Measurements from ENCODE around the gene MTAP.

MTAP gene

DNA sequence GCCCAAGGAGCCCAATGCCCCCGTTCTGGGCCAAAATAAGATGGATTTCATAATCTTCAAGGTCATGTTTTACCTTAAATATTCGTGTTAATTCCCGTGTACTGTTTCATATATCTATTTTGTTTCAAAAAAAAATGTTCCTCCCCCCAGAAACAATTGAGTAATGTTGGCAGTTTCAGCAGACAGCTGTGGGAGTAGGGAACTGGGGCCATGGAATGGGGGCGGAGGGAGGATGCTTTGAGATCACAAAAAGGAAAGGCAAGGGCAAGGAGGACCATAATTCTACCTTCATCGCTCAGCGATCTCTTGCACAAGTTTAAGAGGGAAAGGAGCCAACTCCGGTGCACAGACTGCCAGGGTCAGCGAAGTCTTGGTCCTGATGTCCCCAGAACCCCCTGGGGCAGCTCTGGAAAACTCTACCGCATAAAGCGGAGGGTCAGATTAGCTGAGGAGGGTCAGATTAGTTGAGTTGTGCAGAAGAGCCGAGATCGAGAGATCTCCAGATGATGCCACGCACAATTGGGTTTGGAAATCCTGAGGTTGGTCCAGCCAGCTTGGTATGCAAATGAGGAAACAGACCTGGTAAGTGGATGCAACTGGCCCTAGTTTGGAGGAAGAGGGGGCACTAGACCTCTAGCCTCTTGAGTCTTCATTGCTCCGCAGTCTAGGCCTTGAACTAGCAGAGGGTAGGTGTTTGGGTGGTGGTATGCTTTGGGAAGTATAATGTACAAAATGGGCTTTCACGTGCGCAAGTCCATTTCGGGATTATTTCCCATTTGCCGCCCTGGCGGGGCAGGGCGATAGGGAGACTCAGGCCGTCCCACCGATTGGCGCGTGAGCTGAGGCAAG lies 167.7 kb downstream of the MTAP start:
- DNase-seq (ENCODE audit: low read depth): no peak

DNA sequence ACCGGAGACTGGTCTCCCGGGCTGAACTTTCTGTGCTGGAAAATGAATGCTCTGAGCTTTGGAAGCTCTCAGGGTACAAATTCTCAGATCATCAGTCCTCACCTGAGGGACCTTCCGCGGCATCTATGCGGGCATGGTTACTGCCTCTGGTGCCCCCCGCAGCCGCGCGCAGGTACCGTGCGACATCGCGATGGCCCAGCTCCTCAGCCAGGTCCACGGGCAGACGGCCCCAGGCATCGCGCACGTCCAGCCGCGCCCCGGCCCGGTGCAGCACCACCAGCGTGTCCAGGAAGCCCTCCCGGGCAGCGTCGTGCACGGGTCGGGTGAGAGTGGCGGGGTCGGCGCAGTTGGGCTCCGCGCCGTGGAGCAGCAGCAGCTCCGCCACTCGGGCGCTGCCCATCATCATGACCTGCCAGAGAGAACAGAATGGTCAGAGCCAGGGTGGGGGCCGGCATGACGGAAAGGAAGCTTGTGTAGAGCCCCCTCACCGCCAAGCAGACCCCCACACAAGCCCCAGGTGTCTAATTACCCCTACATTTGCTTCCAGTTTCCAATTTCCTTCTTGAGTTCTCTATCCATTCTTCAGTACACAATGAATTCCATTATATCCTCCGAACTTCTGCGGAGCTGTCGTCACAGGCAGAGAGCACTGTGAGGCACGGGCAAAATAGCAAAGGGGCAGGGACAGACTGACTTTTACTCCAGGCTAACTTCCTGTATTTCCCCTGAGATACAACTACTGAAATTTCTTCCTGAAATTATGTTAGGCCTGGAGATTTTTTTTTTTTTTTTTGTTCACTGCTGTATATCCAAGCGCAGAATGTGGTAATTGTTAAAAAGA lies 168.6 kb downstream of the MTAP start:
- no peak for DNase-seq (ENCODE audit: low read depth)

GRCh38 chr9:21972361-21972760 lies 169.9 kb downstream of the MTAP start:
- no peak for DNase-seq (ENCODE audit: low read depth)

DNA sequence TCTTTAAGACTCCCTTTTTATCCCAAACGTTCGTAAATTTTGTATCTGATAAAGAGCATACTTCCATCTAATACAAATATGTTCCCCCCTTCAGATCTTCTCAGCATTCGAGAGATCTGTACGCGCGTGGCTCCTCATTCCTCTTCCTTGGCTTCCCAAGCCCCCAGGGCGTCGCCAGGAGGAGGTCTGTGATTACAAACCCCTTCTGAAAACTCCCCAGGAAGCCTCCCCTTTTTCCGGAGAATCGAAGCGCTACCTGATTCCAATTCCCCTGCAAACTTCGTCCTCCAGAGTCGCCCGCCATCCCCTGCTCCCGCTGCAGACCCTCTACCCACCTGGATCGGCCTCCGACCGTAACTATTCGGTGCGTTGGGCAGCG lies 171.9 kb downstream of the MTAP start:
- no peak for DNase-seq (ENCODE audit: low read depth)

DNA sequence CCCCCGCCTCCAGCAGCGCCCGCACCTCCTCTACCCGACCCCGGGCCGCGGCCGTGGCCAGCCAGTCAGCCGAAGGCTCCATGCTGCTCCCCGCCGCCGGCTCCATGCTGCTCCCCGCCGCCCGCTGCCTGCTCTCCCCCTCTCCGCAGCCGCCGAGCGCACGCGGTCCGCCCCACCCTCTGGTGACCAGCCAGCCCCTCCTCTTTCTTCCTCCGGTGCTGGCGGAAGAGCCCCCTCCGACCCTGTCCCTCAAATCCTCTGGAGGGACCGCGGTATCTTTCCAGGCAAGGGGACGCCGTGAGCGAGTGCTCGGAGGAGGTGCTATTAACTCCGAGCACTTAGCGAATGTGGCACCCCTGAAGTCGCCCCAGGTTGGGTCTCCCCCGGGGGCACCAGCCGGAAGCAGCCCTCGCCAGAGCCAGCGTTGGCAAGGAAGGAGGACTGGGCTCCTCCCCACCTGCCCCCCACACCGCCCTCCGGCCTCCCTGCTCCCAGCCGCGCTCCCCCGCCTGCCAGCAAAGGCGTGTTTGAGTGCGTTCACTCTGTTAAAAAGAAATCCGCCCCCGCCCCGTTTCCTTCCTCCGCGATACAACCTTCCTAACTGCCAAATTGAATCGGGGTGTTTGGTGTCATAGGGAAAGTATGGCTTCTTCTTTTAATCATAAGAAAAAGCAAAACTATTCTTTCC lies 172.4 kb downstream of the MTAP start:
- no peak for DNase-seq (ENCODE audit: low read depth)

DNA sequence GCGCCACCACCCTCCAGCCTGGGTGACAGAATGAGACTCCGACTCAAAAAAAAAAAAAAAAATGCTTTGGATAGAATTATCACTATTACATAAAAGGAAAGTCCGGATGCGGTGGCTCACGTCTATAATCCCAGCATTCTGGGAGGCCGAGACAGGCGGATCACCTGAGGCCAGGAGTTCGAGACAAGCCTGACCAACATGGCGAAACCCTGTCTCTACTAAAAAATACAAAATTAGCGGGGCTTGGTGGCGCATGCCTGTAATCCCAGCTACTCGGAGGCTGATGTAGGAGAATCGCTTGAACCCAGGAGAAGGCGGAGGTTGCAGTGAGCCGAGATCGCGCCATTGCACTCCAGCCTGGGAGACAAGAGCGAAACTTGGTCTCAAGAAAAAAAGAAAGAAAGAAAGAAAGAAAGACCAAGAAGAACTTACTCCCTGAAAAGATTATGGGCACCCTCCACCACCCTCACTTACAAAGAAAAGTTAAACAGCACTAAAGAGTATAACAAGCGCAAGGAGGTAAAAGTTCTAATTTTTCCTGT lies 174.0 kb downstream of the MTAP start:
- no peak for DNase-seq (ENCODE audit: low read depth)

DNA sequence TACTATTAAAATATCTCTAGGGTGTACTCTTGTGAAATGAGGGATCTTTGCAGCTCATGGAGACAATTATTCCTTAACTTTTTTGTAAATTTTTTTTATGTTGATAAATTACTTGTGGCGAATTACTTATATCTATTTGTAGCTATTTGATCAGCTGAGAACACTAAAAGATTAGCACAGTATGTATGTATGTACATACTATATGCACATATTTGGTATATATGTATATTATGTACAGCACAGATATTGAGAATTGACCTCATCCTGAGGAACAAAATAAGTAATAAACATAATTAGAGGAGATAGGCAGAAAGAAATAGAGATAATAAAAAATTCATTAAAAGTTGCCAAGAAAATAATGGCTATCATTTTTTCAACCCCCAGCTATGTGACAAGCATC lies 180.0 kb downstream of the MTAP start:
- no peak for DNase-seq (ENCODE audit: low read depth)

DNA sequence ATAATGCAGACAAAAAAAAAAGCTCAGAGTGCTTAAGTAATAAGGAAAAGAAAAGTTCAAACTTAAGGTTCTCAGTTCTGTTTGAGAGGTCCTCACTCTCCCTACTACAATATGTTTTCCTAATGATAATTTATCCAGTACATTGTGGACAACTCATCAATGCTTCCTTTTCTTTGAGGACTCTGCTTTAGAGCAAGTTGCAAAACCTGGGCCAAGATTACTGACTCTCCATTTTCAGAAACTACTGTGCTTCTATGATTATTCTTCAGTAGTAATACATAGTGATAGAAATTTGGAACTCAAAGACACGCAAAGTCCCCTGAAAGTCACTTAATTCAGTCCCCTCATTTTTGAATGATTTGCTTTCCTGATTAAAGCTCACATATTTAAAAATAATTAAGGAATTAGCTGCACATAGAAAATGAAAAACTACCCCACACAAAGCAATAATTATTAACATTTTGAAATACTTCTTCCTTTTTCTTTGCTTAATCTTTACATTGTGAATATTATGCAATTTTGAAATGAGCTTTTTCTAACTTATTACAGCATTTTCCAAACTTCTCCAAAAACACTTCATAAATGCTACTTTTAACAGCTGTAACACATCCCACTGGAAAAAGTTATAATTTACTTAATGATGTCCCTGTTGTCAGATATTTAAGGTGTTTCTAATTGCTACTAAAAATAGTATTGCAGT lies 180.6 kb downstream of the MTAP start:
- DNase-seq (ENCODE audit: low read depth): no peak

GRCh38 chr9:21983561-21983935 lies 181.1 kb downstream of the MTAP start:
- no peak for DNase-seq (ENCODE audit: low read depth)

DNA sequence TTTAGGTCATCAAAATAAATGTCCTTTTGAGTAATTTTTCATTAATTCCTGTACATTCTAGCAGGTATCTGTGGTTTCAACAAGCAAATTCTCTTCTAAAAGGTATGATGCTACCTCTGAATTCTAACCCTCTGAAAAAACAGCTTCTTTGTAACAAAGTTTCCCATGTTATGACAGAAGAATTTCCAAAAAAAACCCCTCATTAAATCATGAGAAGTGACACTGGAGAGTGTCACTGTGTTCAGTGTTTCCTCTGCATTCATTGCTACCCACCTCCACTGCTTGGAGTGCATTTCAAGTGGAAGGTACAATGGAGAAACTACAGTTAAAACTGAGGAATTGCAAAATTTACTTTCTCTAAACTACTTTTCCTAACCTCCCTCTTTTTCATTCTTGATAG lies 181.7 kb downstream of the MTAP start:
- no peak for DNase-seq (ENCODE audit: low read depth)

- DNase-seq (ENCODE audit: low read depth): no peak
These were observed 183.7 kb downstream of the MTAP start for GRCh38 chr9:21985964-21986667.

All from T follicular helper cell (primary cell).